ENCODE results near the gene SH3RF3.

Gene SH3RF3

GRCh38 chr2:109141006-109141600 is 12.1 kb downstream of the SH3RF3 start:
- DNase-seq = no peak

GRCh38 chr2:109141727-109142283 is 12.8 kb downstream of the SH3RF3 start:
- no peak for DNase-seq

GRCh38 chr2:109142416-109143210 is 13.6 kb downstream of the SH3RF3 start:
- no peak for DNase-seq

- DNase-seq = no peak
These were observed 14.5 kb downstream of the SH3RF3 start for GRCh38 chr2:109143214-109144187.

GRCh38 chr2:109144271-109144670 is 15.3 kb downstream of the SH3RF3 start:
- DNase-seq = no peak

GRCh38 chr2:109144721-109145120 is 15.7 kb downstream of the SH3RF3 start:
- DNase-seq = no peak

GRCh38 chr2:109145286-109145685 is 16.3 kb downstream of the SH3RF3 start:
- no peak for DNase-seq

- no peak for DNase-seq
These were observed 18.4 kb downstream of the SH3RF3 start for GRCh38 chr2:109147405-109147804.

- no peak for DNase-seq
These were observed 19.2 kb downstream of the SH3RF3 start for GRCh38 chr2:109148117-109148746.

- DNase-seq = no peak
These were observed 20.1 kb downstream of the SH3RF3 start for GRCh38 chr2:109148991-109149645.

- DNase-seq = no peak
These were observed 21.6 kb downstream of the SH3RF3 start for GRCh38 chr2:109150559-109150958.

- no peak for DNase-seq
These were observed 22.5 kb downstream of the SH3RF3 start for GRCh38 chr2:109151519-109151918.

GRCh38 chr2:109153005-109153784 is 24.2 kb downstream of the SH3RF3 start:
- DNase-seq = no peak

- DNase-seq = no peak
These were observed 24.8 kb downstream of the SH3RF3 start for GRCh38 chr2:109153807-109154206.

- no peak for DNase-seq
These were observed 25.2 kb downstream of the SH3RF3 start for GRCh38 chr2:109154226-109154625.

- DNase-seq = no peak
These were observed 26.8 kb downstream of the SH3RF3 start for GRCh38 chr2:109155553-109156451.

- no peak for DNase-seq
These were observed 28.6 kb downstream of the SH3RF3 start for GRCh38 chr2:109157563-109158105.

- no peak for DNase-seq
These were observed 29.2 kb downstream of the SH3RF3 start for GRCh38 chr2:109158237-109158636.

GRCh38 chr2:109159096-109159495 is 30.1 kb downstream of the SH3RF3 start:
- no peak for DNase-seq

Measured in hematopoietic multipotent progenitor cell treated with erythropoietin and hydrocortisone succinate and interleukin-3 and kit ligand, for 4 days (in vitro differentiated cells).